Heart right ventricle (tissue), 16 donors: Measurements from ENCODE around the gene SUSD2. TPM values are rescaled to one million over a fixed set of nuclear protein-coding genes. Genes with fewer than 3 reads are reported as not detected.

ENCODE experiments used
- ATAC-seq, 8 donors: fragments of 200-7000 bp; cut with Tn5 transposase; one replicate each; pipeline ENCODE4 v1.9.1; 2020; ENCODE audit warnings: mild to moderate bottlenecking in 8 of 8, moderate library complexity in 8 of 8, moderate number of reproducible peaks in 1 of 8
- DNase-seq, 2 donors: peaks; one replicate each; pipeline ENCODE4 v3.0.0-alpha.2; 2020
- H3K27ac ChIP-seq, 10 donors: fragments of 200-600 bp; sonication (generic) in 2 of 10; one replicate each; pipeline versions ENCODE4 v1.5.0 to v1.8.0; 2020 to 2022; ENCODE audit warnings: mild to moderate bottlenecking in 3 of 10
- H3K27me3 ChIP-seq, 7 donors: fragments of 200-600 bp; one replicate each; pipeline ENCODE4 v1.8.0; 2021 to 2022; ENCODE audit warnings: mild to moderate bottlenecking in 2 of 7
- H3K36me3 ChIP-seq, 9 donors: fragments of 200-600 bp; sonication (generic) in 1 of 9; one replicate each; pipeline versions ENCODE4 v1.5.0 to v1.8.0; 2020 to 2022; ENCODE audit warnings: mild to moderate bottlenecking in 2 of 9
- H3K4me1 ChIP-seq, 9 donors: fragments of 200-600 bp; sonication (generic) in 1 of 9; one replicate each; pipeline versions ENCODE4 v1.5.0 to v1.8.0; 2020 to 2022; ENCODE audit warnings: mild to moderate bottlenecking in 4 of 9
- H3K4me3 ChIP-seq, 10 donors: fragments of 200-600 bp; sonication (generic) in 2 of 10; one replicate each; pipeline versions ENCODE4 v1.5.0 to v1.8.0; 2020 to 2022; ENCODE audit warnings: mild to moderate bottlenecking in 7 of 10, moderate library complexity in 2 of 10
- H3K9me3 ChIP-seq, 11 donors: fragments of 200-600 bp in 10 of 11; sonication (generic) in 2 of 11; one replicate each; pipeline versions ENCODE4 v1.5.0 to v1.8.0; 2013 to 2022; ENCODE audit warnings: mild to moderate bottlenecking in 2 of 11, control low read depth in 1 of 11, moderate library complexity in 1 of 11
- CTCF ChIP-seq, 9 donors: fragments of 200-600 bp; sonication (generic) in 2 of 9; IDR thresholded peaks; one replicate each; pipeline versions ENCODE4 v1.5.0 to v1.8.0; 2021 to 2022; ENCODE audit warnings: antibody characterized with exemption in 9 of 9, mild to moderate bottlenecking in 5 of 9, moderate library complexity in 1 of 9
- WGBS, 2 donors: extraction: QIAGEN DNeasy Blood & Tissue Kit; methylation state at CpG; one replicate each; pipeline ENCODE4 v1.1.7; 2013; ENCODE audit warnings: inconsistent platforms in 1 of 2; 5-methylcytosine and 5-hydroxymethylcytosine counted together
- intact Hi-C, 10 donors: fragments of 100-400 bp; cut with DNase I; formaldehyde crosslinking; loops; one replicate each; pipeline versions ENCODE4 v1.11.1 to v1.14.2; 2022
- polyA plus RNA-seq, 2 donors: library from polyadenylated mRNA; stranded (reverse); fragments of 200-250 nt; gene quantifications; one replicate each; pipeline ENCODE4 v1.2.3, GENCODE V29; 2013
- total RNA-seq, 10 donors: library from RNA; stranded (reverse); fragmentation: NEBNext Ultra II Directional in 3 of 10; extraction: Animal tissue kit (Norgen Biotek cat#: 25700) in 3 of 10; gene quantifications; one replicate each; pipeline versions ENCODE4 v1.2.1 to v1.2.4, GENCODE V29; 2021 to 2023
- donor health status: Arrhythmogenic right ventricular cardiomyopathy.
- donor health status: ischemic (EF 13 %, LVEDD 7.1; RV severe dilation, severe dysfunction).
- donor health status: healthy with polysubstance abuse.
- donor health status: DM: no; HTN: yes; CAD: no.
- donor health status: DM: no; HTN: no; CAD: no.
- donor health status: ischemic (EF 25% LVEDD 6.9; RV normal size, moderate dysfunction).
- donor health status: ischemic (EF 25% LVEDD 5.7; RV mildly dilated, moderate dysfunction).
- donor health status: healthy.
- donor health status: DM: yes; HTN: yes; CAD: no.
- donor health status: Ischemic cardiomyopathy.
- donor health status: ischemic (EF 35%, LVEDD 5.7; RV mildly dilated, moderate dysfunction).
- donor health status: nonischemic (EF 11% LVEDD 7.7; RV severe dilation, severe dysfunction).
- donor health status: DM: yes; HTN: yes; CAD: no.
- donor health status: PGD.
- donor health status: ischemic (EF 29% LVEDD 5.4; RV normal size, mild dysfunction).
- donor health status: nonischemic (EF 23%, LVEDD 6.1; RV moderate dilation, normal function).

Gene SUSD2
- total and polyA plus RNA-seq, 12 donors = 0.57 to 6.7 (median 2.3) TPM

GRCh38 chr22:24148266-24149197 is 32.8 kb upstream of the SUSD2 start:
- H3K4me1 ChIP-seq = peaks cover 40 to 62% (median 56%) of the 10 kb centered on the region in 9 donors
- no peak for TF ChIP-seq CTCF (IDR thresholded peaks at IDR 0.05)
- WGBS, 2 donors = 76 to 81% methylated on average over 5 of the region's 5 CpGs
- peak overlapping the region; percentile 61 to 88 (median 80) for H3K27ac ChIP-seq
- no peak for DNase-seq
- no peak overlapping the region for H3K4me3 ChIP-seq
- intact Hi-C loops = no loop called here
- ATAC-seq = no peak
- no peaks in the 10 kb centered on the region for H3K27me3 ChIP-seq
- no peaks in the 10 kb centered on the region for H3K9me3 ChIP-seq
- H3K36me3 ChIP-seq = peaks cover 0 to 9% (median 0%) of the 10 kb centered on the region in 9 donors

GRCh38 chr22:24149198-24149590 is 32.1 kb upstream of the SUSD2 start:
- no peak for TF ChIP-seq CTCF (IDR thresholded peaks at IDR 0.05)
- DNase-seq = no peak
- Histone ChIP-seq H3K27ac (peak overlapping the region in 3 of 10 donors; percentile 61 to 88 (median 87)), H3K4me3 (no peak overlapping the region), H3K4me1 (peaks cover 35 to 62% (median 50%) of the 10 kb centered on the region in 9 donors), H3K27me3 (no peaks in the 10 kb centered on the region), H3K36me3 (peaks cover 0 to 9% (median 0%) of the 10 kb centered on the region in 9 donors), H3K9me3 (no peaks in the 10 kb centered on the region)
- WGBS, 2 donors = 97% methylated on average over 4 of the region's 4 CpGs
- intact Hi-C loops = no loop called here
- ATAC-seq = no peak

GRCh38 chr22:24153353-24153752 is 27.9 kb upstream of the SUSD2 start:
- Histone ChIP-seq H3K4me3 (no peak overlapping the region), H3K9me3 (no peaks in the 10 kb centered on the region), H3K4me1 (peaks cover 11 to 53% (median 31%) of the 10 kb centered on the region in 9 donors), H3K27me3 (no peaks in the 10 kb centered on the region), H3K36me3 (peaks cover 0 to 9% (median 0%) of the 10 kb centered on the region in 9 donors), H3K27ac (peak overlapping the region in 1 of 10 donors; percentile 90)
- 72 to 88% methylated on average over 3 of the region's 3 CpGs for WGBS, 2 donors
- ATAC-seq (no peak), DNase-seq (no peak)
- intact Hi-C loops = no loop called here
- no peak for TF ChIP-seq CTCF (IDR thresholded peaks at IDR 0.05)

GRCh38 chr22:24153959-24154358 is 27.3 kb upstream of the SUSD2 start:
- no peak for TF ChIP-seq CTCF (IDR thresholded peaks at IDR 0.05)
- no peak for DNase-seq
- no peaks in the 10 kb centered on the region for H3K27me3 ChIP-seq
- peak overlapping the region in 1 of 10 donors; percentile 90 for H3K27ac ChIP-seq
- H3K4me1 ChIP-seq = peaks cover 11 to 51% (median 30%) of the 10 kb centered on the region in 9 donors
- H3K9me3 ChIP-seq = no peaks in the 10 kb centered on the region
- ATAC-seq = no peak
- no peak overlapping the region for H3K4me3 ChIP-seq
- intact Hi-C loops = no loop called here
- peaks cover 0 to 9% (median 0%) of the 10 kb centered on the region in 9 donors for H3K36me3 ChIP-seq
- WGBS, 2 donors = 93 to 95% methylated on average over 7 of the region's 7 CpGs
